Osteoblast (primary cell): Measurements from ENCODE around the gene NUP205. TPM values are rescaled to one million over a fixed set of nuclear protein-coding genes. Genes with fewer than 3 reads are reported as not detected.
A peak's percentile ranks its signal among the peaks of the same experiment; 100 is the strongest.

Experiments
- DNase-seq: peaks from one replicate; pipeline ENCODE4 v3.0.0; 2011; ENCODE audit warnings: low spot score, mixed read lengths; ENCODE audit not compliant: insufficient read length; ENCODE audit errors: missing footprints
- H2AFZ ChIP-seq: 2 replicates; pipeline ENCODE4 v1.6.0; 2011; ENCODE audit warnings: mild to moderate bottlenecking, low read length
- H3K27ac ChIP-seq: 2 replicates; pipeline ENCODE4 v1.5.1; 2011; ENCODE audit warnings: mild to moderate bottlenecking, low read depth, low read length, moderate library complexity
- H3K27me3 ChIP-seq: 2 replicates; pipeline ENCODE4 v1.6.0; 2012; ENCODE audit warnings: mild to moderate bottlenecking, control low read depth, inconsistent platforms, low read length, moderate library complexity; ENCODE audit not compliant: insufficient read depth
- H3K36me3 ChIP-seq: 2 replicates; pipeline ENCODE4 v1.5.1; 2011; ENCODE audit warnings: mild to moderate bottlenecking, low read length, control low read depth, moderate library complexity; ENCODE audit not compliant: insufficient read depth
- H3K4me1 ChIP-seq: 2 replicates; pipeline ENCODE4 v1.5.1; 2011; ENCODE audit warnings: mild to moderate bottlenecking, low read length, control low read depth, moderate library complexity; ENCODE audit not compliant: insufficient read depth
- H3K4me2 ChIP-seq: 2 replicates; pipeline ENCODE4 v1.6.0; 2011; ENCODE audit warnings: mild to moderate bottlenecking, low read length; ENCODE audit not compliant: insufficient read depth
- H3K4me3 ChIP-seq: fragments of 200-600 bp; sonication (generic); 3 replicates; pipeline ENCODE4 v1.5.1; 2012; ENCODE audit warnings: mild to moderate bottlenecking, low read length, inconsistent platforms; ENCODE audit not compliant: insufficient read depth
- H3K79me2 ChIP-seq: 2 replicates; pipeline ENCODE4 v1.6.0; 2012; ENCODE audit warnings: mild to moderate bottlenecking, low read length, control low read depth, inconsistent platforms; ENCODE audit not compliant: insufficient read depth
- H3K9me3 ChIP-seq: 2 replicates; pipeline ENCODE4 v1.5.1; 2011; ENCODE audit warnings: low read depth, low read length, control low read depth
- H4K20me1 ChIP-seq: 2 replicates; pipeline ENCODE4 v1.6.0; 2012; ENCODE audit warnings: mild to moderate bottlenecking, low read length, control low read depth; ENCODE audit not compliant: insufficient read depth
- CTCF ChIP-seq: IDR thresholded peaks from 2 replicates; pipeline ENCODE4 v1.5.1; 2011; ENCODE audit warnings: mild to moderate bottlenecking, low read depth, low read length, moderate library complexity; ENCODE audit errors: extremely low read depth
- total RNA-seq: library from RNA; depleted of rRNA; stranded (reverse); fragments of >200 nt; gene quantifications from 2 replicates; pipeline ENCODE4 v1.2.3, GENCODE V29; 2012

The NUP205 gene
- total RNA-seq, 1 donor, result 33.7 TPM

- no peaks in the 10 kb centered on the region for H3K27me3 ChIP-seq
- no peaks in the 10 kb centered on the region for H4K20me1 ChIP-seq
- H3K4me2 ChIP-seq, result peak overlapping the region; percentile 21
- no peaks in the 10 kb centered on the region for H3K9me3 ChIP-seq
- peaks cover 27% of the 10 kb centered on the region for H3K36me3 ChIP-seq
- no peak overlapping the region for H2AFZ ChIP-seq
- peaks cover 12% of the 10 kb centered on the region for H3K4me1 ChIP-seq
- no peak overlapping the region for H3K4me3 ChIP-seq
- DNase-seq, result no peak
- TF ChIP-seq CTCF, result no peak
- H3K79me2 ChIP-seq, result no peaks in the 10 kb centered on the region
- H3K27ac ChIP-seq, result no peak overlapping the region
Measured at GRCh38 chr7:135597926-135598305, 40.2 kb downstream of the NUP205 start.

GRCh38 chr7:135599471-135599870 lies 41.8 kb downstream of the NUP205 start:
- H3K4me1 ChIP-seq, result peaks cover 12% of the 10 kb centered on the region

GRCh38 chr7:135600226-135600625 lies 42.5 kb downstream of the NUP205 start:
- Histone ChIP-seq H3K27me3 (no peaks in the 10 kb centered on the region), H3K27ac (no peak overlapping the region), H4K20me1 (no peaks in the 10 kb centered on the region), H3K79me2 (no peaks in the 10 kb centered on the region), H3K36me3 (peaks cover 25% of the 10 kb centered on the region), H3K4me2 (no peak overlapping the region), H3K9me3 (no peaks in the 10 kb centered on the region), H3K4me1 (peaks cover 12% of the 10 kb centered on the region), H2AFZ (no peak overlapping the region), H3K4me3 (no peak overlapping the region)
- TF ChIP-seq CTCF, result no peak
- DNase-seq, result no peak

More at GRCh38 chr7:135599471-135599870, 41.8 kb downstream of the NUP205 start:
- Histone ChIP-seq H3K36me3 (peaks cover 25% of the 10 kb centered on the region), H3K27ac (no peak overlapping the region), H4K20me1 (no peaks in the 10 kb centered on the region), H3K4me2 (no peak overlapping the region), H3K27me3 (no peaks in the 10 kb centered on the region), H2AFZ (no peak overlapping the region), H3K79me2 (no peaks in the 10 kb centered on the region), H3K4me3 (no peak overlapping the region), H3K9me3 (no peaks in the 10 kb centered on the region)
- TF ChIP-seq CTCF, result no peak
- DNase-seq, result no peak

GRCh38 chr7:135601182-135601581 lies 43.5 kb downstream of the NUP205 start:
- Histone ChIP-seq H3K4me1 (peaks cover 12% of the 10 kb centered on the region), H3K79me2 (no peaks in the 10 kb centered on the region), H3K27me3 (no peaks in the 10 kb centered on the region), H4K20me1 (no peaks in the 10 kb centered on the region), H2AFZ (no peak overlapping the region), H3K4me2 (no peak overlapping the region), H3K9me3 (no peaks in the 10 kb centered on the region), H3K4me3 (no peak overlapping the region), H3K27ac (no peak overlapping the region), H3K36me3 (peaks cover 25% of the 10 kb centered on the region)
- DNase-seq, result no peak
- TF ChIP-seq CTCF, result no peak
